Smooth muscle cell (in vitro differentiated cells): Measurements from ENCODE around the gene ISM2. TPM values are rescaled to one million over a fixed set of nuclear protein-coding genes. Genes with fewer than 3 reads are reported as not detected.
A peak's percentile ranks its signal among the peaks of the same experiment; 100 is the strongest.

Experiments
- DNase-seq: peaks from one replicate; lab custom pipeline; 2025; ENCODE audit not compliant: unreplicated experiment; lab: John Stamatoyannopoulos, UW
- H2AFZ ChIP-seq: fragments of 200-600 bp; sonication (generic); 2 replicates; pipeline ENCODE4 v1.6.0; 2016; ENCODE audit warnings: antibody characterized with exemption, low read depth, mild to moderate bottlenecking
- H3F3A ChIP-seq: fragments of 200-600 bp; sonication (generic); 2 replicates; pipeline ENCODE4 v1.6.0; 2017; ENCODE audit warnings: antibody characterized with exemption, low read depth
- H3K27ac ChIP-seq: fragments of 200-600 bp; sonication (generic); 2 replicates; pipeline ENCODE4 v1.5.1; 2016; ENCODE audit warnings: low read depth, mild to moderate bottlenecking
- H3K27me3 ChIP-seq: fragments of 200-600 bp; sonication (generic); 2 replicates; pipeline ENCODE4 v1.6.1; 2016; ENCODE audit warnings: low read depth, mild to moderate bottlenecking
- H3K36me3 ChIP-seq: fragments of 200-600 bp; sonication (generic); 2 replicates; pipeline ENCODE4 v1.5.1; 2016; ENCODE audit warnings: low read depth
- H3K4me1 ChIP-seq: fragments of 200-600 bp; sonication (generic); 2 replicates; pipeline ENCODE4 v1.5.1; 2016; ENCODE audit warnings: low read depth
- H3K4me2 ChIP-seq: fragments of 200-600 bp; sonication (generic); 2 replicates; pipeline ENCODE4 v1.6.0; 2016; ENCODE audit warnings: mild to moderate bottlenecking
- H3K4me3 ChIP-seq: fragments of 200-600 bp; sonication (generic); 2 replicates; pipeline ENCODE4 v1.5.1; 2016; ENCODE audit warnings: mild to moderate bottlenecking
- H3K79me2 ChIP-seq: fragments of 200-600 bp; sonication (generic); 2 replicates; pipeline ENCODE4 v1.6.0; 2016; ENCODE audit warnings: low read depth, mild to moderate bottlenecking
- H3K9ac ChIP-seq: fragments of 200-600 bp; sonication (generic); 2 replicates; pipeline ENCODE4 v1.6.0; 2016; ENCODE audit warnings: low read depth
- H3K9me3 ChIP-seq: fragments of 200-600 bp; sonication (generic); replicated peaks from 2 replicates; pipeline ENCODE4 v1.5.1; 2016; ENCODE audit warnings: low read depth
- H4K20me1 ChIP-seq: fragments of 200-600 bp; sonication (generic); 2 replicates; pipeline ENCODE4 v1.6.0; 2016; ENCODE audit warnings: low read depth
- WGBS: methylation state at CpG from one replicate; pipeline ENCODE4 v1.1.7; 2016; ENCODE audit warnings: low lambda C conversion rate; 5-methylcytosine and 5-hydroxymethylcytosine counted together
- polyA plus RNA-seq: library from polyadenylated mRNA; unstranded; fragments of >200 nt; fragmentation: Nextera tagmentation; extraction: Ambion mirVana; gene quantifications from 2 replicates; pipeline ENCODE4 v1.2.1, GENCODE V29; 2016
- total RNA-seq: library from RNA; depleted of rRNA; stranded (reverse); fragments of >200 nt; gene quantifications from 2 replicates; pipeline ENCODE4 v1.2.3, GENCODE V29; 2014
- TF ChIP-seq, protein P1 (sequence below): fragments of 200-600 bp; sonication (generic); IDR thresholded peaks from 2 replicates; pipeline ENCODE4 v1.5.1; 2017; ENCODE audit warnings: borderline replicate concordance, mild to moderate bottlenecking, antibody characterized with exemption; ENCODE audit not compliant: insufficient read depth, poor library complexity, severe bottlenecking

ISM2 gene
- total and polyA plus RNA-seq, 2 experiments from 2014 or later = 0.78 to 2.7 TPM

- H3K4me3 ChIP-seq = no peak overlapping the region
- 97% methylated on average over 5 of the region's 5 CpGs for WGBS
- H3K27me3 ChIP-seq = no peaks in the 10 kb centered on the region
- TF ChIP-seq, protein P1, sequence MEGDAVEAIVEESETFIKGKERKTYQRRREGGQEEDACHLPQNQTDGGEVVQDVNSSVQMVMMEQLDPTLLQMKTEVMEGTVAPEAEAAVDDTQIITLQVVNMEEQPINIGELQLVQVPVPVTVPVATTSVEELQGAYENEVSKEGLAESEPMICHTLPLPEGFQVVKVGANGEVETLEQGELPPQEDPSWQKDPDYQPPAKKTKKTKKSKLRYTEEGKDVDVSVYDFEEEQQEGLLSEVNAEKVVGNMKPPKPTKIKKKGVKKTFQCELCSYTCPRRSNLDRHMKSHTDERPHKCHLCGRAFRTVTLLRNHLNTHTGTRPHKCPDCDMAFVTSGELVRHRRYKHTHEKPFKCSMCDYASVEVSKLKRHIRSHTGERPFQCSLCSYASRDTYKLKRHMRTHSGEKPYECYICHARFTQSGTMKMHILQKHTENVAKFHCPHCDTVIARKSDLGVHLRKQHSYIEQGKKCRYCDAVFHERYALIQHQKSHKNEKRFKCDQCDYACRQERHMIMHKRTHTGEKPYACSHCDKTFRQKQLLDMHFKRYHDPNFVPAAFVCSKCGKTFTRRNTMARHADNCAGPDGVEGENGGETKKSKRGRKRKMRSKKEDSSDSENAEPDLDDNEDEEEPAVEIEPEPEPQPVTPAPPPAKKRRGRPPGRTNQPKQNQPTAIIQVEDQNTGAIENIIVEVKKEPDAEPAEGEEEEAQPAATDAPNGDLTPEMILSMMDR = no peak
- H3K9ac ChIP-seq = no peak overlapping the region
- H3K4me1 ChIP-seq = no peaks in the 10 kb centered on the region
- H2AFZ ChIP-seq = no peak overlapping the region
- no peak overlapping the region for H3K27ac ChIP-seq
- DNase-seq = no peak
- H3K9me3 ChIP-seq = no peaks in the 10 kb centered on the region
- H3K4me2 ChIP-seq = no peak overlapping the region
- no peaks in the 10 kb centered on the region for H4K20me1 ChIP-seq
- H3K36me3 ChIP-seq = peaks cover 21% of the 10 kb centered on the region
- H3K79me2 ChIP-seq = no peaks in the 10 kb centered on the region
- H3F3A ChIP-seq = no peaks in the 10 kb centered on the region
Observed at GRCh38 chr14:77467801-77468200, 30.8 kb downstream of the ISM2 start.

DNA sequence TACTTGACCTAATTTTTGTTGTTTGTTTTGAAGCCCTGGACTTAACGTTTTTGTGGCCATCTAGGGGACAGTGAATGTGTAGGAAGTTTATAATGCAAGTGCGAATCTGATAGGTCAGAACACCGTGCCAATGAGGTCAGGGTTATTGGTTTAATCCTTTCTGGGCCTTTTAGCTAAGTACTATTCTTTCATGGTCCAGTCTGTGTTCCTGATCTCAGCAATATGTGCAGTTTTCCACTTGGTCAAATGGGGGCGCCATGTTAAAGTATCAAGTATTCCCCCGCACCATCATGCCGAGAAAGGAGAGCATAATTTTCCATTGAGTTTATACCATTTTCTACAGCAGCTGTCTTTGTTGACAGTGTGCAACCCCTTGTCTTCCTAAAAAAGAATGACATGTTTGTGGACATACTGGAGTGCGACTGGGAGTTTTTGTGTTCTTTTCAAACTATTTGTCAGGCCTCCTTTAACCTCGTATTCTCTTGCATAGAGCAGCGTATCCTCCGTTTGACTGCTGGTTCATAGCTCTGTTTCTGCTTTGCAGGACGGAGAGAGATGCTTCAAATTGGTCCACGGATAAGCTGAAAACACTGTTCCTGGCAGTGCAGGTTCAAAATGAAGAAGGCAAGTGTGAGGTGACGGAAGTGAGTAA is 39.4 kb downstream of the ISM2 start:
- TF ChIP-seq, protein P1 = peak; percentile 68
- Histone ChIP-seq H3K36me3 (peaks cover 6% of the 10 kb centered on the region), H3K79me2 (peaks cover 45% of the 10 kb centered on the region), H3K4me2 (peak overlapping the region; percentile 88), H3K4me1 (peaks cover 9% of the 10 kb centered on the region), H3K9me3 (no peaks in the 10 kb centered on the region), H4K20me1 (peaks cover 17% of the 10 kb centered on the region), H3K27ac (no peak overlapping the region), H3K27me3 (no peaks in the 10 kb centered on the region), H3K9ac (peak overlapping the region; percentile 84), H3F3A (no peaks in the 10 kb centered on the region), H3K4me3 (peak overlapping the region; percentile 77), H2AFZ (no peak overlapping the region)
- WGBS = 47% methylated on average over 13 of the region's 13 CpGs
- DNase-seq = peak; percentile 6

DNA sequence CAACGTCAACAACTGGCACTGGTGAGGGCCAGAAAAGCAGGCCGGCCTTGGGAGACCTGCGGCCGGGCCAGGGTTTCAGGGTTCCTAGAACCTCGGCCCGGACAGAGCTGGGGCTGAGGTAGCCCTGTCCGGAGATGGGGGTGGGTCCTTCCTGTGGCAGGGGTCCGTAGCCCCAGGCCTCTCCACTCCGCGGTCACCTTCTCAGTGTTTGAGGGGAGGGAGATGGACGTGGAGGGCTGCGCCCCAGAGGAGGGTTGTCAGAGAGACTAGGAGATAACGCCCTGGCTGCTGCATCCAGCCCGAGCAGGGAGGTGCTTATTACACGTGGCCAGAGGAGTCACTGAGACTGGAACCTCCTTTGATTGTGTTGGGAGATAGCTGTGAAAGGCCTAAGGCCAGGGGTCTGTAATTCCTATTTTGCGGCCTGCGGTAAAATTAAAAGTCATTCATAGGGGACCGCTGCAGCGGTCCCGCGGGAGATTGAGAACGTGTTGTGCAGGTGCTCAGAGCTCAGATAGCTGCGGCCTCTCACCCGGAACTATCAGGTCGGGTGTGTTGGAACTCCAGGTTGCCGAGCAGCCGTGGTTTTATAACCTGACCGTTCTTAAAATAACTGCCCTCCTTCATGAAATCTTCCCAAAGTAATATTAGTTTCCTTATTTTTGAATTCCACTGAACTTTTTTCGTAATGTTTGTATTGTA is 40.2 kb downstream of the ISM2 start:
- no peaks in the 10 kb centered on the region for H3K9me3 ChIP-seq
- no peaks in the 10 kb centered on the region for H3K27me3 ChIP-seq
- peak overlapping the region; percentile 77 for H3K4me3 ChIP-seq
- H4K20me1 ChIP-seq = peaks cover 17% of the 10 kb centered on the region
- peaks cover 9% of the 10 kb centered on the region for H3K4me1 ChIP-seq
- TF ChIP-seq, protein P1 = no peak
- 2% methylated on average over 28 of the region's 29 CpGs for WGBS
- DNase-seq = no peak
- H3F3A ChIP-seq = no peaks in the 10 kb centered on the region
- H3K79me2 ChIP-seq = peaks cover 45% of the 10 kb centered on the region
- peak overlapping the region; percentile 88 for H3K27ac ChIP-seq
- peak overlapping the region; percentile 84 for H3K9ac ChIP-seq
- peak overlapping the region; percentile 88 for H3K4me2 ChIP-seq
- peak overlapping the region; percentile 94 for H2AFZ ChIP-seq
- no peaks in the 10 kb centered on the region for H3K36me3 ChIP-seq
